Stimulated activated naive CD4-positive, alpha-beta T cell treated with Interleukin-2 at 50 U/mL for 16 hours (primary cell): ENCODE results near the gene NKAIN2.

ENCODE experiments used
- DNase-seq: peaks from one replicate; lab custom pipeline; 2025; lab: John Stamatoyannopoulos, UW

NKAIN2 gene

GRCh38 chr6:124599656-124600055 lies 796.0 kb downstream of the NKAIN2 start:
- DNase-seq, result no peak

- DNase-seq, result no peak
These were observed 801.1 kb downstream of the NKAIN2 start for GRCh38 chr6:124604719-124605118.

GRCh38 chr6:124607119-124607627 lies 803.5 kb downstream of the NKAIN2 start:
- DNase-seq, result no peak

GRCh38 chr6:124613031-124613430 lies 809.4 kb downstream of the NKAIN2 start:
- DNase-seq, result no peak

- DNase-seq, result no peak
These were observed 818.7 kb downstream of the NKAIN2 start for GRCh38 chr6:124622351-124622750.

- DNase-seq, result no peak
These were observed 830.0 kb downstream of the NKAIN2 start for GRCh38 chr6:124633655-124634054.

- no peak for DNase-seq
These were observed 836.8 kb downstream of the NKAIN2 start for GRCh38 chr6:124640432-124640831.

GRCh38 chr6:124655866-124656265 lies 852.2 kb downstream of the NKAIN2 start:
- no peak for DNase-seq

- DNase-seq, result no peak
These were observed 854.4 kb downstream of the NKAIN2 start for GRCh38 chr6:124658053-124658452.

GRCh38 chr6:124659427-124659826 lies 855.8 kb downstream of the NKAIN2 start:
- no peak for DNase-seq

- no peak for DNase-seq
These were observed 856.5 kb downstream of the NKAIN2 start for GRCh38 chr6:124660185-124660584.

GRCh38 chr6:124661097-124661661 lies 857.5 kb downstream of the NKAIN2 start:
- no peak for DNase-seq

GRCh38 chr6:124668028-124668427 lies 864.4 kb downstream of the NKAIN2 start:
- DNase-seq, result no peak

- no peak for DNase-seq
These were observed 866.2 kb downstream of the NKAIN2 start for GRCh38 chr6:124669713-124670480.

- DNase-seq, result no peak
These were observed 867.1 kb downstream of the NKAIN2 start for GRCh38 chr6:124670801-124671200.

- no peak for DNase-seq
These were observed 867.7 kb downstream of the NKAIN2 start for GRCh38 chr6:124671324-124671723.

- no peak for DNase-seq
These were observed 870.4 kb downstream of the NKAIN2 start for GRCh38 chr6:124674042-124674441.

- no peak for DNase-seq
These were observed 872.4 kb downstream of the NKAIN2 start for GRCh38 chr6:124676033-124676432.

- no peak for DNase-seq
These were observed 874.2 kb downstream of the NKAIN2 start for GRCh38 chr6:124677874-124678273.

- no peak for DNase-seq
These were observed 875.7 kb downstream of the NKAIN2 start for GRCh38 chr6:124679387-124679786.

- DNase-seq, result no peak
These were observed 879.1 kb downstream of the NKAIN2 start for GRCh38 chr6:124682751-124683150.

GRCh38 chr6:124683507-124683906 lies 879.8 kb downstream of the NKAIN2 start:
- no peak for DNase-seq

- DNase-seq, result no peak
These were observed 881.0 kb downstream of the NKAIN2 start for GRCh38 chr6:124684621-124685020.

GRCh38 chr6:124688369-124688768 lies 884.7 kb downstream of the NKAIN2 start:
- no peak for DNase-seq
